HG03066 (cell line): ENCODE measurements around the gene TRMT10A.
"Not testable (repeated sequence)": the region's sequence is repeated elsewhere in the genome, so short reads cannot be mapped to it uniquely, and the experiment has no call there.

Experiments used
- ATAC-seq: cut with Tn5 transposase; IDR thresholded peaks from one replicate; pipeline ENCODE4 v1.9.1; 2021; ENCODE audit warnings: low read depth; ENCODE audit not compliant: unreplicated experiment

TRMT10A gene

DNA sequence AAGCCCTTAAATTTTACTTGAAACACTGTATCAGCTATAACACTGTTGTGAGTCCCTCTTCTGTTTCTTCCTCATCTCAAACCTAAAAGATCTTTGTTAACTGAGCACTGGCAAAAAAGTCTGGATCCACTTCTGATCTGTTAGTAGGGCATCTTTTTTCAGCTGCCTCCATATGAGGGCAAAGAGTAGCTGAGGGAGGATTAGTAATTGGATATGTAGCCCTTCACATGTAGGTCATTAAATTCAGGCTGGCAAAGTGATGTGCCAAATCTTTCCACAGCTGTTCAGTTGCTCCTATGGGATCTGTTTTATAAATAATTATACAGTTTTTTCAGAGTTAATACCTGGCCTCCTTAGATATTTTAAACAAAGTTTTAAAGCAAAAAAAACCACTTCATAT, 1.1 kb upstream of the TRMT10A start:
- ATAC-seq: no peak

DNA sequence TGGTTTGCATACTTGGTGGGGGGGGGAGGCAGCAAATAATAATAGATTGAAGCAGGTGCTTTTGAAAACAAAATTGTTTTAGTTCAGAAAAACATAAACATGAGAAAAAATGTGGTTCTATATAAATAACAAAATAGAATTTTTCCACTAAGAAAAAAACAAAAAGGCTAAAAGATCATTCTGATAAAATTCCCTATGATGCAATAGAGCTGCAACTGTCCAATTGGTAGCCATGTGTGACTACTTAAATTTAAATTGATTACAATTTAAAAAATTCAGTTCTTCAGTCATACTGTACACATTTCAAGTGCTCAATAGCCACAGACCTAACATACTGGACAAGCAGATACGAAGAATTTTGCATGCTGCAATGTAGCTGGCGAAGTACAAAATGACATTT, 11.0 kb downstream of the TRMT10A start:
- no peak for ATAC-seq

DNA sequence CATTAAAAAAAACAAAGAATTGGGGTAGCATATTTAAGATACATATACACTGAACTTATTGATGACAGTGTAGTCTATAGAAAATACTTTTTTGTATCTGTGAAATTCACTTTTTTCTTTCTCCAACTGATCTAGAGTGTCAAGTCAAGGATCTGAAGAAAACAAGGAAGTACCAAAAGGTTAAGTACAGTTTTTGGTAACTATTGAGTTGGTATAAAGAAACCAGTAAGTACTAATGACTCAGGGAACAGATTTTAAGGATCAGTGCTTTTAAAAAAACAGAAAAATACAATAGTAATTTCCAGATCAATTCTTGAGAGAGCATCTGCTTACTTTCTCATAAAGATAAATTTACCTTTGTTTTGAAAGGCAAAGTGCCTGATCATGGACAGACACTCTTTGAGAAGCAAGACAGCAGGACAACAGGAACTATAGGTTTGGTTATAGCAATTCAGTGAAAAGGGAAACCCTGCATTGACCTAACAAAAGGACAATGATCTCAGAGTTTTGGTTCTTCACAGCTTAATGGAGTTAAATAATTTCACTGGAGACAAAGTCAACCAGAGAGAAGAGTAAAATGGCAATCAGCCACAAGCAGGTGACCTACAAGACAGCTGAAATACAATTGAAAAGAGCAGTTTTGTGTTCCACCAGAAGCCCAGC, 23.4 kb downstream of the TRMT10A start:
- no peak for ATAC-seq

DNA sequence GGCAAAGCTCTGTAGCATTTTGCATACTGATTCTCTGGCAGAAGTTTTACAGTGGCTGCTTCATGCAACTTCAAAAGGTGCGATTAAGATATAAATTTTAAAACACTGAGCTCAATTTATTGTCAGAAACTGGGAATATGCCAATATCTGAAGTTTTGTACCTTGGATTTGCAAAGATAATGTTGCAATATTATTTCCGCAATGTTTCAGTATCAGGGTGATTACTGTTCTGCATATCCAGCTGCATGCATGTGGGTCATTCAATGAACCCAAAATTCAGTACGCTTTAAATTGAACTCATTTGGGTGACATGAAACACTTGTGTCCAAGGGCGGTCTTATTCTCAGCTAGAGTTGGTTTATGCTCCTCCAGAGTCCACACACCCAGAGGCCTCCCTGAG, 26.2 kb downstream of the TRMT10A start:
- ATAC-seq: no peak

- ATAC-seq: no peak
Measured at GRCh38 chr4:99536848-99537247, 27.0 kb downstream of the TRMT10A start.

GRCh38 chr4:99536271-99536670, 27.6 kb downstream of the TRMT10A start:
- ATAC-seq: no peak

DNA sequence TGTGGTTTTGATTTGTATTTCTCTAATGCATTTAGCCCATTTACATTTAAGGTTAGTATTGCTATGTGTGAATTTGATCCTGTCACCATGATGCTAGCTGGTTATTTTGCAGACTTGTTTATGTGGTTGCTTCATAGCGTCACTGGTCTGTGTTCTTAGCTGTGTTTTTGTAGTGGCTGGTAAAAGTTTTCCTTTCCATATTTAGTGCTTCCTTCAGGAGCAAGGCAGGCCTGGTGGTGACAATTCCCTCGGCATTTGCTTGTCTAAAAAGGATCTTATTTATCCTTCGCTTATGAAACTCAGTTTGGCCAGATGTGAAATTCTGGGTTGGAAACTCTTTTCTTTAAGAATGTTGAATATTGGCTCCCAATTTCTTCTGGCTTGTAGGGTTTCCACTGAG, 29.1 kb downstream of the TRMT10A start:
- ATAC-seq: not testable (repeated sequence)

DNA sequence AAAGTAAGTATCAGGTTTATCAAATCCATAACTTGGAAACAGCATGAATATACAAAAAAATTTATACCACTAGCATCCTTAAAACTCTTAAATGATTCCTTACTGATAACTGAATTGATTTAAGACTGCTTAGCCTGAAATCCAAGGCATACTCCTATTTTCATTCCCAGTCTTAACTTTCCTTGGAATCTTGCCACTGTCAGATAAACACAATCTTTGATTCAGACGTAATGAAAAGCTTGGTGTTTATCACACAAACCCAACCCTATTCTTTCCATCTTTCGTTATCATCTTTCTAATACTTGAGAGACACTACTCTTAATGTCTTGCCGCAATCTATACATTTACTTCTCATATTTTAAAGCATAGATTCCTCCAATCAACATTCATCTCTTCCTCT, 33.9 kb downstream of the TRMT10A start:
- no peak for ATAC-seq

GRCh38 chr4:99529228-99529627, 34.6 kb downstream of the TRMT10A start:
- no peak for ATAC-seq

DNA sequence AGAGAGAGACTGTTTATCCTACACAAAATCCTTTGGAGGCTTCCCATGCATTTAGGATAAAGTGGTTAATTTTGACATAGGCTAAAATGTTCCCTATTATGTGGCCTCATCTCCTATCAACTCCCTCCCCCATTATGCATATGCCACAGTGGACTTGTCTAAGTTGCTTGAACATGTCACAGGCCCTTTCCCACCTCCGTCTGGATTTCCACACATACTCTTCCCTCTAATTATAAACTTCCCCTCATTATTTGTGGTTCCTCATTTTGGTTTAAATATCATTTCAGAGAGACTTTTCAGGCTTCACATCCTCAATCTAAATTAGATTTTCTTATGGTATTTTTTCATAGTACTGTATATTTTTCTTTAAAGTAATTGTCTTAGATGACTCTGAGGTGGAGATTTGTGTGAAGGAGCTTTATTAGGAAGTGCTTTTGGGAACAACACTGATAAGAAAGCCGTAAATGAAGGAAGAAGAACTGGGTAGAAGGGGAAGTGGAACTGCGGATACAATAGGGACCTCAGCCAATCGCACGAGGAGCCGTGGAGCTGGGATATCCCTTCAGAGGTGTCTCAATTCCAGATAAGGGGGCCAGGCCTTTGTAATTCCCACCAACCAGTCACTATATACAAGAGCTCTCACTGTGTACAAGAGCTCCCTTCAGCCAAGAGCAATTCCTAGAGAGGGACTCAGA, 45.1 kb downstream of the TRMT10A start:
- ATAC-seq: no peak

- no peak for ATAC-seq
Measured at GRCh38 chr4:99510721-99511120, 53.1 kb downstream of the TRMT10A start, which contains the start of gene C4orf17. TSS of gene C4orf17 (plus strand) at chr4:99511021. CDS start at chr4:99513082, 2,061 bp downstream.

DNA sequence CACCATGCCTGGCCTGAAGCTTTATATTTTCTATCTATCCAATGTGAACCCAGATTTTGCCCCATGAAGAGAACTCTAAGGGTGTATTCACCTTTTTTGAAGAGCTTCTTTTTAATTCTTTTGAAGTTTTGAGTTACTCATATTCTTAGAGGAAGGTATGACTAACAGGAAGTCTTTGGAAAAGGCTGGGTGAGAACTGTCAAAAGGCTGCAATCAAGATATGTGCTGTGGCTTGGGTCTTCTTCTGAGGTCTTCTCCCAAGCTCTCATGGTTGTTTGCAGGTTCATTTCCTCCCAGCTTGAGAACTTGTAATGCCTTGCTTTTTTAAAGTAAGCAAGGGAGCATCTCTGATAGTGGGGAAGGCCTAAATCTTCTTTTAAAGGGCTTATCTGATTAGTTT, 56.1 kb downstream of the TRMT10A start:
- no peak for ATAC-seq

DNA sequence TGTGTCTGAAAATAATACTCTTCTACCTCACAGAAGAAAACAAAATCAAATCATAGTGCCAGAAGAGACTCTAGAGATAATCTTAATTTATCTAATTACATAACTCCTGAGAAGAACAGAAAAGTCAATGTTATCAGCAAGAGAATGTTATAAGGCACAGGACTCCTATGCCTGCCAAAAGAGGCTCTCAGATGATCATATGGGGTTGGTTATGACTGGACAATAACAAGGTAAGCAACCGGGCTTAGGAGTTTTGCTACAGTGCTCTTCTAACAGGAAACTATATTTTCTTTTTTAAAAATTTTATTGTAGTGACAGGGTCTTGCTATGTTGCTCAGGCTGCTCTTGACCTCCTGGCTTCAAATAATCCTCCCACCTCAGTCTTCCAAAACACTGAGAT, 56.5 kb downstream of the TRMT10A start:
- no peak for ATAC-seq

- ATAC-seq: no peak
Measured at GRCh38 chr4:99506781-99507180, 57.1 kb downstream of the TRMT10A start.

DNA sequence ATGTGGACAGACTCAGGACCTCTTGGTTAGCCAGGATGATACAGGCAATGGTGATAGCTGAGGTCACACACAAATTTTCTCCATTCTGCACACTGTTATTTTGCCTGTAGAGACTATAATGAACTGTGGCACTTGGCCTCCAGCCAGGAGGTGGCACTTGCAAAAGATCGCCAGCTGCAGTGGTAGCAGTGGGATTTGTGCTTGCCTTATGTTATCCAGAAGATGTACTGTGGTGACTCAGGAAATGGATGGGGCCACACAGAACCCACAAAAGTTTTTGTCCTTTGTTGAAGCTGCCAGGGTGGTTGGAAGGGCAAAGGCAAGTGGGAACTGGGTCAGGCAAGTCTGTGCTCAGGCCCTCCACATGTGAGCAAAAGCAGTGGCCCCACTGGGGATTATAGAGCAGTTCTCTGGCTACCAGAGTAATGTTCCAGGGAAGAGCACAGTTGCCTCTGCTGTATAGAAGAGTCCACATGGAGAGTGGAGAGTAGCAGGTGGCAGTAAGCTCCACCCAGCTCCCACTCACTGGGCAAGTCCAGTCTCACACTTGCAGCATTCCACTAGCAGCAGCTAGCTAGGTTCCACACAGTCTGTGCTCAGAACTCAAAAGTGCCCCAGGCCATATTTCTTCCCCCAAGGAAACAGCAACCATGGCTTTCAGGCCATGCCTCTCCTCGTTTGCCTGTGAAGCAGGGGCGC, 58.9 kb downstream of the TRMT10A start:
- ATAC-seq: no peak
